Loucy (cell line): ENCODE measurements around the gene SH3RF3.

ENCODE experiments used
- CTCF ChIP-seq: fragments of 200-600 bp; sonication (generic); conservative IDR thresholded peaks from 2 replicates; pipeline ENCODE4 v1.5.1; 2014; ENCODE audit warnings: mild to moderate bottlenecking, antibody characterized with exemption, low read length
- EZH2phosphoT487 ChIP-seq: fragments of 200-600 bp; IDR thresholded peaks from 2 replicates; pipeline ENCODE4 v1.6.1; 2018; ENCODE audit warnings: antibody characterized with exemption, mild to moderate bottlenecking, moderate library complexity, borderline replicate concordance

GRCh38 chr2:109436610-109437225 is 307.7 kb downstream of the SH3RF3 start:
- TF ChIP-seq CTCF (no peak), EZH2phosphoT487 (no peak)
